Suppressor macrophage treated with lipopolysaccharide for 4 hours (primary cell): ENCODE results near the gene KDM4B.

ENCODE experiments used
- DNase-seq: peaks from one replicate; pipeline ENCODE4 v3.0.0-alpha.2; 2020

Gene KDM4B

GRCh38 chr19:4986056-4986455, 17.1 kb downstream of the KDM4B start:
- DNase-seq = no peak

GRCh38 chr19:4986471-4986891, 17.6 kb downstream of the KDM4B start:
- no peak for DNase-seq

- DNase-seq = no peak
These were observed 18.3 kb downstream of the KDM4B start for GRCh38 chr19:4987256-4987655.

- no peak for DNase-seq
These were observed 18.9 kb downstream of the KDM4B start for GRCh38 chr19:4987692-4988370.

- no peak for DNase-seq
These were observed 19.9 kb downstream of the KDM4B start for GRCh38 chr19:4988770-4989251.

GRCh38 chr19:4990306-4990705, 21.4 kb downstream of the KDM4B start:
- no peak for DNase-seq

GRCh38 chr19:4991538-4991937, 22.6 kb downstream of the KDM4B start:
- no peak for DNase-seq

GRCh38 chr19:4991996-4992698, 23.2 kb downstream of the KDM4B start:
- DNase-seq = no peak

GRCh38 chr19:4993683-4994082, 24.8 kb downstream of the KDM4B start:
- DNase-seq = no peak

- no peak for DNase-seq
These were observed 27.8 kb downstream of the KDM4B start for GRCh38 chr19:4996701-4997100.

- no peak for DNase-seq
These were observed 28.4 kb downstream of the KDM4B start for GRCh38 chr19:4997297-4997696.

GRCh38 chr19:5000120-5000611, 31.3 kb downstream of the KDM4B start:
- no peak for DNase-seq

- DNase-seq = peak; percentile 45
These were observed 32.7 kb downstream of the KDM4B start for GRCh38 chr19:5001615-5002014.

- DNase-seq = no peak
These were observed 33.2 kb downstream of the KDM4B start for GRCh38 chr19:5002143-5002542.

- DNase-seq = no peak
These were observed 34.9 kb downstream of the KDM4B start for GRCh38 chr19:5003781-5004180.

- no peak for DNase-seq
These were observed 36.2 kb downstream of the KDM4B start for GRCh38 chr19:5005096-5005495.

GRCh38 chr19:5006201-5006600, 37.3 kb downstream of the KDM4B start:
- no peak for DNase-seq

GRCh38 chr19:5006821-5007220, 37.9 kb downstream of the KDM4B start:
- no peak for DNase-seq

GRCh38 chr19:5011476-5012238, 42.7 kb downstream of the KDM4B start:
- no peak for DNase-seq

GRCh38 chr19:5012688-5013457, 44.0 kb downstream of the KDM4B start:
- DNase-seq = no peak

- no peak for DNase-seq
These were observed 44.8 kb downstream of the KDM4B start for GRCh38 chr19:5013761-5014160.

GRCh38 chr19:5014941-5015340, 46.0 kb downstream of the KDM4B start:
- no peak for DNase-seq

- DNase-seq = no peak
These were observed 47.4 kb downstream of the KDM4B start for GRCh38 chr19:5016268-5016667.
